C4-2B (cell line): ENCODE results near the gene LRRK2.

ENCODE experiments used
- ZFX ChIP-seq: fragments of 450-650 bp; IDR thresholded peaks from 2 replicates; pipeline ENCODE4 v1.6.1; 2017
- TF ChIP-seq, protein P1 (sequence below): fragments of 450-650 bp; conservative IDR thresholded peaks from 2 replicates; pipeline ENCODE4 v1.5.1; 2017; ENCODE audit warnings: mild to moderate bottlenecking

DNA sequence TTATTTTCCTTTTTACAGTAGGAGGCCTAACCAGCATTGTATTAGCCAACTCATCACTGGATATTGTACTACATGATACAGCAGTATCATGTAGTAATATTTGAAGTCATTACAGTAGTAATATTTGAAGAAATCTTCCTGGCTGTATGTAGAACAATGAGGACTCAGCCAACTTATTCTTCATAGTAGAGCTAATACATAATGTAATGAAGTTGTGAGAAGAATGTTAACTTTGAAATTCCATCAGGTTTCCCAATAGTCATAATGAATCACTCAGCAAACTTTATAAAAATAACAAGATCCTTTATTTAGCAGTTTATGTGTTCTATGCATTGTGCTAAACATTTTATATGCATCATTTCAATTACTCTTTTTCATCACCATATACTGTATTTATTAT, 61.8 kb downstream of the LRRK2 start:
- TF ChIP-seq, protein P1, sequence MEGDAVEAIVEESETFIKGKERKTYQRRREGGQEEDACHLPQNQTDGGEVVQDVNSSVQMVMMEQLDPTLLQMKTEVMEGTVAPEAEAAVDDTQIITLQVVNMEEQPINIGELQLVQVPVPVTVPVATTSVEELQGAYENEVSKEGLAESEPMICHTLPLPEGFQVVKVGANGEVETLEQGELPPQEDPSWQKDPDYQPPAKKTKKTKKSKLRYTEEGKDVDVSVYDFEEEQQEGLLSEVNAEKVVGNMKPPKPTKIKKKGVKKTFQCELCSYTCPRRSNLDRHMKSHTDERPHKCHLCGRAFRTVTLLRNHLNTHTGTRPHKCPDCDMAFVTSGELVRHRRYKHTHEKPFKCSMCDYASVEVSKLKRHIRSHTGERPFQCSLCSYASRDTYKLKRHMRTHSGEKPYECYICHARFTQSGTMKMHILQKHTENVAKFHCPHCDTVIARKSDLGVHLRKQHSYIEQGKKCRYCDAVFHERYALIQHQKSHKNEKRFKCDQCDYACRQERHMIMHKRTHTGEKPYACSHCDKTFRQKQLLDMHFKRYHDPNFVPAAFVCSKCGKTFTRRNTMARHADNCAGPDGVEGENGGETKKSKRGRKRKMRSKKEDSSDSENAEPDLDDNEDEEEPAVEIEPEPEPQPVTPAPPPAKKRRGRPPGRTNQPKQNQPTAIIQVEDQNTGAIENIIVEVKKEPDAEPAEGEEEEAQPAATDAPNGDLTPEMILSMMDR = no peak
- TF ChIP-seq ZFX = no peak
